ENCODE data around the gene ZNF541. TPM values are rescaled to one million over a fixed set of nuclear protein-coding genes. Genes with fewer than 3 reads are reported as not detected.
A peak's percentile ranks its signal among the peaks of the same experiment; 100 is the strongest.

ZNF541 gene
- total RNA-seq, 1 donor from 2014 or later = not detected

- DNase-seq (ENCODE audit: low read depth) = no peak
Measured at GRCh38 chr19:47542030-47542475, 30.9 kb downstream of the ZNF541 start.

- peak; percentile 52 for DNase-seq (ENCODE audit: low read depth)
Measured at GRCh38 chr19:47541518-47541917, 31.4 kb downstream of the ZNF541 start.

- peak; percentile 26 for DNase-seq (ENCODE audit: low read depth)
Measured at GRCh38 chr19:47540748-47541147, 32.2 kb downstream of the ZNF541 start.

GRCh38 chr19:47539747-47540311, 33.1 kb downstream of the ZNF541 start:
- DNase-seq (ENCODE audit: low read depth) = no peak

GRCh38 chr19:47538812-47539211, 34.1 kb downstream of the ZNF541 start:
- no peak for DNase-seq (ENCODE audit: low read depth)

- no peak for DNase-seq (ENCODE audit: low read depth)
Measured at GRCh38 chr19:47537493-47537892, 35.5 kb downstream of the ZNF541 start.

- DNase-seq (ENCODE audit: low read depth) = no peak
Measured at GRCh38 chr19:47534628-47535027, 38.3 kb downstream of the ZNF541 start.

- no peak for DNase-seq (ENCODE audit: low read depth)
Measured at GRCh38 chr19:47531640-47532387, 41.1 kb downstream of the ZNF541 start.

GRCh38 chr19:47529018-47529742, 43.8 kb downstream of the ZNF541 start:
- DNase-seq (ENCODE audit: low read depth) = no peak

GRCh38 chr19:47526798-47527197, 46.1 kb downstream of the ZNF541 start:
- DNase-seq (ENCODE audit: low read depth) = no peak

- peak; percentile 47 for DNase-seq (ENCODE audit: low read depth)
Measured at GRCh38 chr19:47523473-47523872, 49.5 kb downstream of the ZNF541 start.

Other genes starting within 250 kb of the ZNF541 start
- gene C5AR2, start 241.0 kb downstream of the ZNF541 start, total RNA-seq = 0.30 TPM in 1 of 2 replicates, not detected in the other
- 7.1 and 13.4 TPM in 2 replicates for gene DHX34, start 223.8 kb downstream of the ZNF541 start, total RNA-seq
- 3.6 and 9.1 TPM in 2 replicates for gene MEIS3, start 153.6 kb downstream of the ZNF541 start, total RNA-seq
- 0.30 and 1.6 TPM in 2 replicates for gene SLC8A2, start 101.3 kb downstream of the ZNF541 start, total RNA-seq
- gene KPTN, start 88.9 kb downstream of the ZNF541 start, total RNA-seq = 1.4 and 7.1 TPM in 2 replicates
- gene NAPA, start 58.1 kb downstream of the ZNF541 start, total RNA-seq = 95.9 and 131 TPM in 2 replicates
- gene BICRA, start 36.0 kb upstream of the ZNF541 start, total RNA-seq = 7.1 and 18.8 TPM in 2 replicates
- 43.9 and 172 TPM in 2 replicates for gene EHD2, start 140.3 kb upstream of the ZNF541 start, total RNA-seq
- 62.0 and 74.8 TPM in 2 replicates for gene NOP53, start 172.4 kb upstream of the ZNF541 start, total RNA-seq
- 47.1 and 217 TPM in 2 replicates for gene SELENOW, start 205.6 kb upstream of the ZNF541 start, total RNA-seq
- gene TPRX1, start 231.4 kb upstream of the ZNF541 start, total RNA-seq = not detected in 2 replicates
- gene CRX, start 248.8 kb upstream of the ZNF541 start, total RNA-seq = not detected in 2 replicates

All from renal cortical epithelial cell (primary cell).